Adrenal gland (tissue), 12 donors: ENCODE measurements around the gene TMC1. TPM values are rescaled to one million over a fixed set of nuclear protein-coding genes. Genes with fewer than 3 reads are reported as not detected.
A peak's percentile ranks its signal among the peaks of the same experiment; 100 is the strongest.

Experiments used
- DNase-seq, 7 donors: peaks; one replicate each; pipeline ENCODE4 v3.0.0-alpha.2; 2019 to 2020
- H3K27ac ChIP-seq, 5 donors: fragments of 200-600 bp; sonication (generic) in 4 of 5; 1 replicate in 3 of 5; 2 replicates in 2 of 5; pipeline versions ENCODE4 v1.5.1 to v1.8.0; 2016 to 2020; ENCODE audit warnings: mild to moderate bottlenecking in 1 of 5
- H3K27me3 ChIP-seq: fragments of 200-600 bp; 2 replicates; pipeline ENCODE4 v1.8.0; 2021
- H3K36me3 ChIP-seq, 2 donors: fragments of 200-600 bp; replicated peaks in 1 of 2; 1 replicate in 1 of 2; 2 replicates in 1 of 2; pipeline versions ENCODE4 v1.5.1 to v1.8.0; 2018 to 2022
- H3K4me1 ChIP-seq, 2 donors: fragments of 200-600 bp; replicated peaks in 1 of 2; 1 replicate in 1 of 2; 2 replicates in 1 of 2; pipeline versions ENCODE4 v1.5.1 to v1.8.0; 2018 to 2021
- H3K4me3 ChIP-seq, 4 donors: fragments of 200-600 bp; sonication (generic) in 3 of 4; one replicate each; pipeline ENCODE4 v1.5.1; 2016 to 2018
- H3K9me3 ChIP-seq, 3 donors: fragments of 200-600 bp; sonication (generic) in 1 of 3; replicated peaks in 1 of 3; 1 replicate in 2 of 3; 2 replicates in 1 of 3; pipeline versions ENCODE4 v1.5.1 to v1.8.0; 2016 to 2021
- CTCF ChIP-seq, 6 experiments: fragments of 450-650 bp in 4 of 6; fragments of 200-600 bp in 2 of 6; sonication (generic) in 1 of 6; IDR thresholded peaks; 1 replicate in 5 of 6; 2 replicates in 1 of 6; pipeline versions ENCODE4 v1.5.1 to v1.8.0; 2016 to 2021; ENCODE audit warnings: antibody characterized with exemption in 6 of 6, mild to moderate bottlenecking in 2 of 6, moderate library complexity in 1 of 6
- POLR2A ChIP-seq, 2 donors: fragments of 450-650 bp; IDR thresholded peaks; one replicate each; pipeline ENCODE4 v1.6.1; 2017; ENCODE audit warnings: antibody characterized with exemption in 2 of 2, mild to moderate bottlenecking in 2 of 2, moderate library complexity in 1 of 2
- WGBS, 4 donors: extraction: QIAGEN DNeasy Blood & Tissue Kit in 2 of 4; methylation state at CpG; one replicate each; pipeline versions ENCODE4 v1.1.5 to v1.1.7; 2013 to 2017; 5-methylcytosine and 5-hydroxymethylcytosine counted together
- intact Hi-C, 2 donors: fragments of 100-400 bp; cut with DNase I; formaldehyde crosslinking; loops; one replicate each; pipeline versions ENCODE4 v1.14.1 to v1.15.0; 2022 to 2023
- polyA plus RNA-seq, 3 donors: library from polyadenylated mRNA; stranded (reverse); fragments of 200-250 nt in 2 of 3; fragments of 350-450 nt in 1 of 3; fragmentation: Illumina TruSeq in 1 of 3; extraction: RNeasy Lipid Tissue Mini Kit (QIAGEN cat#74804) in 1 of 3; gene quantifications; one replicate each; pipeline ENCODE4 v1.2.3, GENCODE V29; 2013 to 2014
- total RNA-seq, 9 donors: library from RNA; depleted of rRNA in 4 of 9; stranded (reverse); fragments of >200 nt in 4 of 9; fragments of 120-200 nt in 1 of 9; fragmentation: NEBNext Ultra II Directional in 1 of 9; extraction: Animal tissue kit (Norgen Biotek cat#: 25700) in 1 of 9; gene quantifications; one replicate each; pipeline versions ENCODE4 v1.1.0 to v1.2.4, GENCODE V29; 2013 to 2023
- donor health status: healthy with polysubstance abuse.
- donor health status: Bipolar disorder and iron deficiency.
- donor health status: DM: yes; HTN: yes; CAD: no.
- donor health status: DM: no; HTN: no; CAD: no.
- donor health status: DM: no; HTN: no; CAD: no.
- donor health status: DM: yes; HTN: yes; CAD: no.

TMC1 gene
- total and polyA plus RNA-seq, 12 donors = 0.22 to 1.5 (median 0.50) TPM; not detected in 7

GRCh38 chr9:72575666-72576065 is 54.3 kb downstream of the TMC1 start:
- H3K27me3 ChIP-seq = no peaks in the 10 kb centered on the region
- WGBS, 4 donors = 66 to 76% (median 72%) methylated on average over 2 of the region's 2 CpGs
- intact Hi-C loops = loop anchor here in 1 of 2 donors (10.0 kb wide), 1 partner anchor 51 kb away; the partner anchor contains the start of gene TMC1

GRCh38 chr9:72576087-72576486 is 54.7 kb downstream of the TMC1 start:
- Histone ChIP-seq H3K36me3 (no peaks in the 10 kb centered on the region), H3K27ac (peak overlapping the region in 2 of 5 donors; percentile 35 to 81), H3K9me3 (no peaks in the 10 kb centered on the region), H3K27me3 (no peaks in the 10 kb centered on the region), H3K4me3 (no peak overlapping the region), H3K4me1 (peaks cover 24 to 52% of the 10 kb centered on the region in 2 donors)
- WGBS, 4 donors = 64 to 82% (median 69%) methylated on average over 2 of the region's 2 CpGs
- no peak for DNase-seq
- TF ChIP-seq CTCF (IDR thresholded peaks at IDR 0.05) = no peak
- TF ChIP-seq POLR2A (IDR thresholded peaks at IDR 0.05) = no peak
- intact Hi-C loops = loop anchor here in 1 of 2 donors (10.0 kb wide), 1 partner anchor 51 kb away; the partner anchor contains the start of gene TMC1

More at GRCh38 chr9:72575666-72576065, 54.3 kb downstream of the TMC1 start:
- DNase-seq = no peak
- Histone ChIP-seq H3K9me3 (no peaks in the 10 kb centered on the region), H3K4me3 (no peak overlapping the region), H3K36me3 (no peaks in the 10 kb centered on the region), H3K4me1 (peaks cover 24 to 51% of the 10 kb centered on the region in 2 donors), H3K27ac (peak overlapping the region in 3 of 5 donors; percentile 13 to 81 (median 35))
- TF ChIP-seq CTCF (IDR thresholded peaks at IDR 0.05) = no peak
- no peak for TF ChIP-seq POLR2A (IDR thresholded peaks at IDR 0.05)

GRCh38 chr9:72577212-72577753 is 55.9 kb downstream of the TMC1 start:
- intact Hi-C loops = loop anchor here in 1 of 2 donors (10.0 kb wide), 1 partner anchor 52 kb away; the partner anchor contains the start of gene TMC1
- H3K4me1 ChIP-seq = peaks cover 24 to 56% of the 10 kb centered on the region in 2 donors

More at GRCh38 chr9:72577212-72577753, 55.9 kb downstream of the TMC1 start:
- Histone ChIP-seq H3K27me3 (no peaks in the 10 kb centered on the region), H3K4me3 (no peak overlapping the region), H3K27ac (peak overlapping the region; percentile 23 to 84 (median 63)), H3K9me3 (no peaks in the 10 kb centered on the region), H3K36me3 (no peaks in the 10 kb centered on the region)
- 16 to 25% (median 20%) methylated on average over 4 of the region's 4 CpGs for WGBS, 4 donors
- TF ChIP-seq POLR2A (IDR thresholded peaks at IDR 0.05) = no peak
- TF ChIP-seq CTCF (IDR thresholded peaks at IDR 0.05) = no peak
- DNase-seq = peak in 4 of 7 donors; percentile 45 to 63 (median 54)
